Nephron (organoid): ENCODE measurements around the gene MSGN1.

Source experiments
- H3K27ac Mint-ChIP-seq, 3 experiments: 2 replicates each; pipeline ENCODE4 v1.8.0; 2020; ENCODE audit warnings: mixed read lengths in 3 of 3, mild to moderate bottlenecking in 2 of 3, moderate library complexity in 1 of 3
- H3K27me3 Mint-ChIP-seq: 2 replicates; pipeline ENCODE4 v1.8.0; 2021; ENCODE audit warnings: low read depth, mild to moderate bottlenecking, moderate library complexity, mixed read lengths
- H3K36me3 Mint-ChIP-seq: 2 replicates; pipeline ENCODE4 v1.8.0; 2020; ENCODE audit warnings: low read depth, mixed read lengths
- H3K4me1 Mint-ChIP-seq: 2 replicates; pipeline ENCODE4 v1.8.0; 2020; ENCODE audit warnings: mixed read lengths
- H3K4me3 Mint-ChIP-seq, 3 experiments: 2 replicates each; pipeline ENCODE4 v1.8.0; 2020; ENCODE audit warnings: mild to moderate bottlenecking in 3 of 3, mixed read lengths in 3 of 3, moderate library complexity in 2 of 3
- H3K9me3 Mint-ChIP-seq: 2 replicates; pipeline ENCODE4 v1.8.0; 2020; ENCODE audit warnings: mixed read lengths
- CTCF ChIP-seq, 3 experiments: fragments of 200-600 bp; sonication (generic); IDR thresholded peaks; one replicate each; pipeline ENCODE4 v1.5.0; 2021; ENCODE audit warnings: antibody characterized with exemption in 3 of 3; ENCODE audit not compliant: unreplicated experiment in 3 of 3

Gene MSGN1

GRCh38 chr2:17793296-17793695 is 23.0 kb upstream of the MSGN1 start:
- peak overlapping the region in 1 of 3 experiments; percentile 9 for H3K4me3 Mint-ChIP-seq
- no peaks in the 10 kb centered on the region for H3K36me3 Mint-ChIP-seq
- no peaks in the 10 kb centered on the region for H3K9me3 Mint-ChIP-seq
- no peaks in the 10 kb centered on the region for H3K27me3 Mint-ChIP-seq
- TF ChIP-seq CTCF (IDR thresholded peaks at IDR 0.05; ENCODE audit: unreplicated experiment in 3 of 3): no peak
- peak overlapping the region; percentile 57 to 89 (median 77) for H3K27ac Mint-ChIP-seq
- peaks cover 61% of the 10 kb centered on the region for H3K4me1 Mint-ChIP-seq

GRCh38 chr2:17793803-17794354 is 22.4 kb upstream of the MSGN1 start:
- no peak for TF ChIP-seq CTCF (IDR thresholded peaks at IDR 0.05; ENCODE audit: unreplicated experiment in 3 of 3)

GRCh38 chr2:17795309-17795708 is 21.0 kb upstream of the MSGN1 start:
- Mint-ChIP-seq H3K27me3 (no peaks in the 10 kb centered on the region), H3K4me3 (peak overlapping the region in 1 of 3 experiments; percentile 55), H3K9me3 (no peaks in the 10 kb centered on the region), H3K27ac (peak overlapping the region; percentile 2 to 77 (median 26)), H3K4me1 (peaks cover 60% of the 10 kb centered on the region), H3K36me3 (no peaks in the 10 kb centered on the region)
- no peak for TF ChIP-seq CTCF (IDR thresholded peaks at IDR 0.05; ENCODE audit: unreplicated experiment in 3 of 3)

More at GRCh38 chr2:17793803-17794354, 22.4 kb upstream of the MSGN1 start:
- H3K27ac Mint-ChIP-seq: peak overlapping the region; percentile 57 to 89 (median 77)
- H3K4me3 Mint-ChIP-seq: peak overlapping the region in 2 of 3 experiments; percentile 9 to 12
- peaks cover 57% of the 10 kb centered on the region for H3K4me1 Mint-ChIP-seq
- H3K9me3 Mint-ChIP-seq: no peaks in the 10 kb centered on the region
- no peaks in the 10 kb centered on the region for H3K36me3 Mint-ChIP-seq
- H3K27me3 Mint-ChIP-seq: no peaks in the 10 kb centered on the region

GRCh38 chr2:17798338-17798737 is 17.9 kb upstream of the MSGN1 start:
- peak overlapping the region; percentile 56 to 91 (median 86) for H3K4me3 Mint-ChIP-seq
- no peaks in the 10 kb centered on the region for H3K27me3 Mint-ChIP-seq
- peaks cover 52% of the 10 kb centered on the region for H3K4me1 Mint-ChIP-seq
- H3K27ac Mint-ChIP-seq: peak overlapping the region; percentile 59 to 91 (median 88)
- no peaks in the 10 kb centered on the region for H3K36me3 Mint-ChIP-seq
- no peak for TF ChIP-seq CTCF (IDR thresholded peaks at IDR 0.05; ENCODE audit: unreplicated experiment in 3 of 3)
- H3K9me3 Mint-ChIP-seq: no peaks in the 10 kb centered on the region

- no peaks in the 10 kb centered on the region for H3K27me3 Mint-ChIP-seq
- no peaks in the 10 kb centered on the region for H3K9me3 Mint-ChIP-seq
Observed at GRCh38 chr2:17799301-17800120, 16.7 kb upstream of the MSGN1 start.

More at GRCh38 chr2:17799301-17800120, 16.7 kb upstream of the MSGN1 start:
- no peaks in the 10 kb centered on the region for H3K36me3 Mint-ChIP-seq
- no peak for TF ChIP-seq CTCF (IDR thresholded peaks at IDR 0.05; ENCODE audit: unreplicated experiment in 3 of 3)
- H3K4me3 Mint-ChIP-seq: peak overlapping the region; percentile 59 to 91 (median 86)
- H3K4me1 Mint-ChIP-seq: peaks cover 57% of the 10 kb centered on the region
- H3K27ac Mint-ChIP-seq: peak overlapping the region; percentile 88 to 92 (median 91)
